Left lung (tissue), 8 donors: ENCODE results near the gene SPSB3. TPM values are rescaled to one million over a fixed set of nuclear protein-coding genes. Genes with fewer than 3 reads are reported as not detected.

ENCODE experiments used
- microRNA-seq, 2 donors: library from miRNA; unstranded; fragments of <30 nt; microRNA quantifications; one replicate each; pipeline ENCODE4, GENCODE V29; 2019
- polyA plus RNA-seq, 6 donors: library from polyadenylated mRNA; unstranded; fragments of 120-200 nt; gene quantifications; one replicate each; pipeline ENCODE4 v1.2.1, GENCODE V29; 2013; ENCODE audit not compliant: insufficient read length in 6 of 6
- total RNA-seq, 2 donors: library from RNA; stranded (reverse); fragmentation: NEBNext Ultra II Directional; extraction: Animal tissue kit (Norgen Biotek cat#: 25700); gene quantifications; one replicate each; pipeline ENCODE4 v1.2.1, GENCODE V29; 2021
- donor health status: DM: no; HTN: yes; CAD: no.
- donor health status: DM: no; HTN: no; CAD: no.

The SPSB3 gene
- total and polyA plus RNA-seq, 8 donors, result 23.6 to 40.0 (median 33.0) TPM

Small RNAs within 50 kb of the gene (microRNA-seq; reads per million reads assigned to microRNA genes)
- gene MIR3177, result 1.2 to 1.8 reads per million in 2 donors

Other genes with a start within 250 kb of the SPSB3 start
- 10 to 100 TPM; 26.6 to 28.7 TPM for gene TMEM204, start 248.9 kb downstream of the SPSB3 start, total RNA-seq
- gene TMEM204, start 248.9 kb downstream of the SPSB3 start, polyA plus RNA-seq, result 10 to 100 TPM; 15.4 to 20.6 (median 19.0) TPM
- gene IFT140, start 170.5 kb downstream of the SPSB3 start, total RNA-seq, result 10 to 100 TPM; 26.0 to 34.8 TPM
- gene IFT140, start 170.5 kb downstream of the SPSB3 start, polyA plus RNA-seq, result 10 to 100 TPM; 30.9 to 36.0 (median 33.2) TPM
- gene CRAMP1, start 170.2 kb downstream of the SPSB3 start, total RNA-seq, result 10 to 100 TPM; 17.3 to 18.9 TPM
- gene CRAMP1, start 170.2 kb downstream of the SPSB3 start, polyA plus RNA-seq, result 10 to 100 TPM; 25.9 to 33.0 (median 26.9) TPM
- 10 to 100 TPM; 72.2 to 72.3 TPM for gene JPT2, start 104.3 kb downstream of the SPSB3 start, total RNA-seq
- gene JPT2, start 104.3 kb downstream of the SPSB3 start, polyA plus RNA-seq, result 10 to 100 TPM; 64.8 to 79.5 (median 72.4) TPM
- gene MAPK8IP3, start 76.4 kb downstream of the SPSB3 start, total RNA-seq, result 10 to 100 TPM; 51.7 to 66.0 TPM
- 10 to 100 TPM; 48.1 to 85.9 (median 71.8) TPM for gene MAPK8IP3, start 76.4 kb downstream of the SPSB3 start, polyA plus RNA-seq
- gene NME3, start 11.0 kb downstream of the SPSB3 start, total RNA-seq, result 10 to 100 TPM; 54.6 to 62.9 TPM
- 10 to 100 TPM; 19.9 to 43.8 (median 30.2) TPM for gene NME3, start 11.0 kb downstream of the SPSB3 start, polyA plus RNA-seq
- 10 to 100 TPM; 19.2 to 25.3 TPM for gene EME2, start 9.8 kb downstream of the SPSB3 start, total RNA-seq
- 10 to 100 TPM in 1 of 6 donors, 1 to 10 TPM in 5; 7.0 to 12.2 (median 8.7) TPM for gene EME2, start 9.8 kb downstream of the SPSB3 start, polyA plus RNA-seq
- 10 to 100 TPM; 72.5 to 91.5 TPM for gene MRPS34, start 9.4 kb downstream of the SPSB3 start, total RNA-seq
- gene MRPS34, start 9.4 kb downstream of the SPSB3 start, polyA plus RNA-seq, result 10 to 100 TPM; 47.5 to 68.9 (median 58.4) TPM
- 10 to 100 TPM; 44.0 to 47.9 TPM for gene NUBP2, start 389 bp upstream of the SPSB3 start, total RNA-seq
- gene NUBP2, start 389 bp upstream of the SPSB3 start, polyA plus RNA-seq, result 10 to 100 TPM; 32.6 to 56.4 (median 41.0) TPM
- gene IGFALS, start 11.1 kb upstream of the SPSB3 start, total RNA-seq, result 1 to 10 TPM in 1 of 2 donors, under 1 TPM in 1; 0.37 to 2.2 TPM
- gene IGFALS, start 11.1 kb upstream of the SPSB3 start, polyA plus RNA-seq, result 1 to 10 TPM; 1.8 to 3.3 (median 2.6) TPM
- 10 to 100 TPM; 47.1 to 62.0 TPM for gene HAGH, start 44.3 kb upstream of the SPSB3 start, total RNA-seq
- gene HAGH, start 44.3 kb upstream of the SPSB3 start, polyA plus RNA-seq, result 10 to 100 TPM; 21.0 to 29.9 (median 24.9) TPM
- gene FAHD1, start 44.6 kb upstream of the SPSB3 start, total RNA-seq, result 10 to 100 TPM; 20.9 to 22.4 TPM
- 10 to 100 TPM; 17.4 to 23.2 (median 19.0) TPM for gene FAHD1, start 44.6 kb upstream of the SPSB3 start, polyA plus RNA-seq
- gene MEIOB, start 89.6 kb upstream of the SPSB3 start, total RNA-seq, result not detected
- under 1 TPM; 0.37 to 0.75 (median 0.59) TPM for gene MEIOB, start 89.6 kb upstream of the SPSB3 start, polyA plus RNA-seq
- gene HS3ST6, start 135.8 kb upstream of the SPSB3 start, total RNA-seq, result 1 to 10 TPM in 1 of 2 donors, not detected in 1; 1.4 TPM
- under 1 TPM in 3 of 6 donors, not detected in 3; 0.13 to 0.21 (median 0.15) TPM for gene HS3ST6, start 135.8 kb upstream of the SPSB3 start, polyA plus RNA-seq
- 10 to 100 TPM; 26.1 to 66.7 TPM for gene MSRB1, start 160.6 kb upstream of the SPSB3 start, total RNA-seq
- 10 to 100 TPM in 5 of 6 donors, 1 to 10 TPM in 1; 9.8 to 15.5 (median 14.4) TPM for gene MSRB1, start 160.6 kb upstream of the SPSB3 start, polyA plus RNA-seq
- gene RPL3L, start 172.1 kb upstream of the SPSB3 start, total RNA-seq, result under 1 TPM in 1 of 2 donors, not detected in 1; 0.13 TPM
- under 1 TPM in 5 of 6 donors, not detected in 1; 0.11 to 0.20 (median 0.16) TPM for gene RPL3L, start 172.1 kb upstream of the SPSB3 start, polyA plus RNA-seq
- gene NDUFB10, start 177.0 kb upstream of the SPSB3 start, total RNA-seq, result 100 to 1,000 TPM in 1 of 2 donors, 10 to 100 TPM in 1; 97.8 to 102 TPM
- gene NDUFB10, start 177.0 kb upstream of the SPSB3 start, polyA plus RNA-seq, result 10 to 100 TPM; 77.6 to 96.8 (median 90.0) TPM
- gene RPS2, start 182.3 kb upstream of the SPSB3 start, total RNA-seq, result 1,000 to 10,000 TPM; 1,832 to 2,162 TPM
- 1,000 to 10,000 TPM; 2,190 to 2,607 (median 2,300) TPM for gene RPS2, start 182.3 kb upstream of the SPSB3 start, polyA plus RNA-seq
- gene RNF151, start 184.3 kb upstream of the SPSB3 start, total RNA-seq, result not detected
- gene RNF151, start 184.3 kb upstream of the SPSB3 start, polyA plus RNA-seq, result under 1 TPM in 1 of 6 donors, not detected in 5; 0.17 TPM
- gene TBL3, start 189.5 kb upstream of the SPSB3 start, total RNA-seq, result 10 to 100 TPM; 25.8 to 30.9 TPM
- gene TBL3, start 189.5 kb upstream of the SPSB3 start, polyA plus RNA-seq, result 10 to 100 TPM; 27.2 to 38.8 (median 31.8) TPM
- gene NOXO1, start 198.9 kb upstream of the SPSB3 start, total RNA-seq, result 1 to 10 TPM; 4.4 to 5.6 TPM
- under 1 TPM in 4 of 6 donors, not detected in 2; 0.30 to 0.78 (median 0.46) TPM for gene NOXO1, start 198.9 kb upstream of the SPSB3 start, polyA plus RNA-seq
- 10 to 100 TPM; 25.8 to 26.1 TPM for gene GFER, start 201.6 kb upstream of the SPSB3 start, total RNA-seq
- gene GFER, start 201.6 kb upstream of the SPSB3 start, polyA plus RNA-seq, result 10 to 100 TPM; 15.7 to 21.5 (median 19.1) TPM
- under 1 TPM; 0.31 to 0.32 TPM for gene SYNGR3, start 207.4 kb upstream of the SPSB3 start, total RNA-seq
- under 1 TPM; 0.21 to 0.93 (median 0.42) TPM for gene SYNGR3, start 207.4 kb upstream of the SPSB3 start, polyA plus RNA-seq
- gene ZNF598, start 227.2 kb upstream of the SPSB3 start, total RNA-seq, result 10 to 100 TPM; 31.5 to 45.9 TPM
- 10 to 100 TPM; 15.2 to 27.8 (median 20.9) TPM for gene ZNF598, start 227.2 kb upstream of the SPSB3 start, polyA plus RNA-seq
- gene NPW, start 237.2 kb upstream of the SPSB3 start, total RNA-seq, result 1 to 10 TPM in 1 of 2 donors, under 1 TPM in 1; 0.94 to 3.1 TPM
- 1 to 10 TPM; 1.7 to 5.4 (median 2.7) TPM for gene NPW, start 237.2 kb upstream of the SPSB3 start, polyA plus RNA-seq
- 100 to 1,000 TPM; 186 to 349 TPM for gene NHERF2, start 244.3 kb upstream of the SPSB3 start, total RNA-seq
- gene NHERF2, start 244.3 kb upstream of the SPSB3 start, polyA plus RNA-seq, result 100 to 1,000 TPM in 3 of 6 donors, 10 to 100 TPM in 3; 68.1 to 170 (median 103) TPM